ENCODE data around the gene GCM1.
"Not testable (repeated sequence)": the region's sequence is repeated elsewhere in the genome, so short reads cannot be mapped to it uniquely, and the experiment has no call there.

The GCM1 gene

GRCh38 chr6:53148684-53149083 is at the start of gene GCM1:
GCM1 (minus strand) TSS chr6:53148841; CDS start chr6:53145632, 3,209 bp downstream.
- DNase-seq (ENCODE audit: insufficient read length, low spot score): no peak
- FAIRE-seq: no peak

- DNase-seq (ENCODE audit: insufficient read length, low spot score) (no peak), FAIRE-seq (no peak)
These were observed 48.9 kb upstream of the GCM1 start for GRCh38 chr6:53197553-53197952.

GRCh38 chr6:53195048-53195447 is 46.4 kb upstream of the GCM1 start:
- no peak for DNase-seq (ENCODE audit: insufficient read length, low spot score)
- FAIRE-seq: no peak

- DNase-seq (ENCODE audit: insufficient read length, low spot score) (no peak), FAIRE-seq (no peak)
These were observed 44.1 kb upstream of the GCM1 start for GRCh38 chr6:53192682-53193188.

- DNase-seq (ENCODE audit: insufficient read length, low spot score) (no peak), FAIRE-seq (no peak)
These were observed 40.9 kb upstream of the GCM1 start for GRCh38 chr6:53189554-53189953.

GRCh38 chr6:53188833-53189232 is 40.2 kb upstream of the GCM1 start:
- FAIRE-seq: no peak
- DNase-seq (ENCODE audit: insufficient read length, low spot score): no peak

GRCh38 chr6:53180678-53181077 is 32.0 kb upstream of the GCM1 start:
- FAIRE-seq (no peak), DNase-seq (ENCODE audit: insufficient read length, low spot score) (no peak)

GRCh38 chr6:53179961-53180651 is 31.5 kb upstream of the GCM1 start:
- FAIRE-seq: peak; percentile 9
- DNase-seq (ENCODE audit: insufficient read length, low spot score): no peak

GRCh38 chr6:53178837-53179432 is 30.3 kb upstream of the GCM1 start:
- FAIRE-seq (no peak), DNase-seq (ENCODE audit: insufficient read length, low spot score) (no peak)

GRCh38 chr6:53175027-53175426 is 26.4 kb upstream of the GCM1 start:
- FAIRE-seq (no peak), DNase-seq (ENCODE audit: insufficient read length, low spot score) (no peak)

GRCh38 chr6:53172468-53172803 is 23.8 kb upstream of the GCM1 start:
- FAIRE-seq (no peak), DNase-seq (ENCODE audit: insufficient read length, low spot score) (no peak)

- DNase-seq (ENCODE audit: insufficient read length, low spot score) (peak; percentile 78), FAIRE-seq (peak; percentile 87)
These were observed 23.2 kb upstream of the GCM1 start for GRCh38 chr6:53171605-53172467.

GRCh38 chr6:53168516-53169267 is 20.1 kb upstream of the GCM1 start:
- FAIRE-seq: no peak
- DNase-seq (ENCODE audit: insufficient read length, low spot score): no peak

GRCh38 chr6:53165293-53165692 is 16.7 kb upstream of the GCM1 start:
- DNase-seq (ENCODE audit: insufficient read length, low spot score): no peak
- FAIRE-seq: no peak

GRCh38 chr6:53162606-53163005 is 14.0 kb upstream of the GCM1 start:
- no peak for DNase-seq (ENCODE audit: insufficient read length, low spot score)
- FAIRE-seq: no peak

- DNase-seq (ENCODE audit: insufficient read length, low spot score) (no peak), FAIRE-seq (no peak)
These were observed 12.9 kb upstream of the GCM1 start for GRCh38 chr6:53161481-53162009.

- FAIRE-seq: no peak
- DNase-seq (ENCODE audit: insufficient read length, low spot score): peak; percentile 28
These were observed 10.9 kb upstream of the GCM1 start for GRCh38 chr6:53159558-53159957.

- DNase-seq (ENCODE audit: insufficient read length, low spot score); FAIRE-seq: not testable (repeated sequence)
These were observed 9.4 kb upstream of the GCM1 start for GRCh38 chr6:53158076-53158475.

- DNase-seq (ENCODE audit: insufficient read length, low spot score); FAIRE-seq: not testable (repeated sequence)
These were observed 6.6 kb upstream of the GCM1 start for GRCh38 chr6:53155279-53155678.

GRCh38 chr6:53154794-53155193 is 6.2 kb upstream of the GCM1 start:
- FAIRE-seq (no peak), DNase-seq (ENCODE audit: insufficient read length, low spot score) (no peak)
